Measurements from ENCODE around the gene DLX6.

DNA sequence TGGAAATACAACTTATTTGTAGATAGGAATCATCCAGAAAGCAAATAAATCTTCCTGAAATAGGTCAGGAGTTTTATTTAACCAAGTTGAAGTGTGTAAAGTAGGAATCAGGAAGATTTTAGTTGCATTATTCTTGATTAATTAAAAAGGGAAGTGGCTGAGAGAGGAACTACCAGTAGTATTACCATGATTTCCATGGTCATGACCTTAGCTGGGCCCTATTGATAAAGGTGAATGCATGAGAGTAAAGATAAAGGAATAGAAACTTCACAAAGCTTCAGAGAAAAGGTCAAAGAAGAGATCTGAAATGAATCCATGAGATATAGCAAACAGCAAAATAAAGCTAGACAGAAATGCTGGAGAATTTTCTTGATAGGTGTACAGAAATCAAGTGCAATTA is 46.2 kb upstream of the DLX6 start:
- TF ChIP-seq, protein P1, sequence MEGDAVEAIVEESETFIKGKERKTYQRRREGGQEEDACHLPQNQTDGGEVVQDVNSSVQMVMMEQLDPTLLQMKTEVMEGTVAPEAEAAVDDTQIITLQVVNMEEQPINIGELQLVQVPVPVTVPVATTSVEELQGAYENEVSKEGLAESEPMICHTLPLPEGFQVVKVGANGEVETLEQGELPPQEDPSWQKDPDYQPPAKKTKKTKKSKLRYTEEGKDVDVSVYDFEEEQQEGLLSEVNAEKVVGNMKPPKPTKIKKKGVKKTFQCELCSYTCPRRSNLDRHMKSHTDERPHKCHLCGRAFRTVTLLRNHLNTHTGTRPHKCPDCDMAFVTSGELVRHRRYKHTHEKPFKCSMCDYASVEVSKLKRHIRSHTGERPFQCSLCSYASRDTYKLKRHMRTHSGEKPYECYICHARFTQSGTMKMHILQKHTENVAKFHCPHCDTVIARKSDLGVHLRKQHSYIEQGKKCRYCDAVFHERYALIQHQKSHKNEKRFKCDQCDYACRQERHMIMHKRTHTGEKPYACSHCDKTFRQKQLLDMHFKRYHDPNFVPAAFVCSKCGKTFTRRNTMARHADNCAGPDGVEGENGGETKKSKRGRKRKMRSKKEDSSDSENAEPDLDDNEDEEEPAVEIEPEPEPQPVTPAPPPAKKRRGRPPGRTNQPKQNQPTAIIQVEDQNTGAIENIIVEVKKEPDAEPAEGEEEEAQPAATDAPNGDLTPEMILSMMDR (IDR thresholded peaks at IDR 0.05), result no peak
- TF ChIP-seq POLR2A (IDR thresholded peaks at IDR 0.05), result no peak
